K562 (cell line): ENCODE results near the gene PDZD2. TPM values are rescaled to one million over a fixed set of nuclear protein-coding genes. Genes with fewer than 3 reads are reported as not detected.

ENCODE experiments used
- ILF3 ChIP-seq: fragments of 450-650 bp; IDR thresholded peaks from 2 replicates; pipeline ENCODE4 v1.6.1; 2018; ENCODE audit warnings: antibody characterized with exemption, mild to moderate bottlenecking, moderate library complexity, borderline replicate concordance
- MEIS2 ChIP-seq: fragments of 450-650 bp; IDR thresholded peaks from 2 replicates; pipeline ENCODE4 v1.6.1; 2014; ENCODE audit warnings: mild to moderate bottlenecking; ENCODE audit not compliant: partially characterized antibody
- NUFIP1 ChIP-seq: fragments of 450-650 bp; IDR thresholded peaks from 2 replicates; pipeline ENCODE4 v1.6.1; 2018; ENCODE audit not compliant: partially characterized antibody
- SMARCA4 ChIP-seq: fragments of 450-650 bp; IDR thresholded peaks from 2 replicates; pipeline ENCODE4 v1.6.1; 2016
- ZNF583 ChIP-seq: fragments of 250-450 bp; sonication (Bioruptor Pico); IDR thresholded peaks from 2 replicates; pipeline ENCODE4 v1.4.0; 2020
- polyA plus RNA-seq, 8 experiments: library from polyadenylated mRNA; depleted of rRNA in 4 of 8; stranded (reverse) in 5 of 8; unstranded in 3 of 8; fragments of >200 nt; fragmentation: Nextera tagmentation in 2 of 8; fragmentation: Illumina TruSeq in 1 of 8; extraction: Ambion mirVana in 2 of 8; extraction: Trizol in 1 of 8; gene quantifications; 2 replicates each; pipeline versions ENCODE4 v1.2.1 to v1.2.3, GENCODE V29; 2011 to 2014; ENCODE audit warnings: inconsistent platforms in 1 of 8, missing spikeins in 1 of 8
- total RNA-seq, 7 experiments: library from RNA; depleted of rRNA in 6 of 7; stranded (reverse); fragments of >200 nt in 6 of 7; fragmentation: Illumina TruSeq in 2 of 7; extraction: Trizol in 2 of 7; gene quantifications; 2 replicates each; pipeline versions ENCODE4 v1.2.1 to v1.2.3, GENCODE V29; 2011 to 2021; ENCODE audit warnings: low replicate concordance in 1 of 7
- TF ChIP-seq, protein P1 (sequence below), 2 experiments: fragments of 450-650 bp; formaldehyde crosslinking in 1 of 2; IDR thresholded peaks; 2 replicates each; pipeline versions ENCODE4 v1.4.0 to v1.6.1; 2014 to 2020; ENCODE audit warnings: mild to moderate bottlenecking in 2 of 2, borderline replicate concordance in 1 of 2, low read depth in 1 of 2
- TF ChIP-seq, protein P2 (sequence below): IDR thresholded peaks from 2 replicates; pipeline ENCODE4 v1.6.1; 2014; ENCODE audit warnings: antibody characterized with exemption
- TF ChIP-seq, protein P3 (sequence below): fragments of 250-450 bp; sonication (Bioruptor Pico); IDR thresholded peaks from 2 replicates; pipeline ENCODE4 v1.9.0; 2021; ENCODE audit warnings: mild to moderate bottlenecking, inconsistent platforms
- TF ChIP-seq, protein P4 (sequence below): sonication (generic); formaldehyde crosslinking; IDR thresholded peaks from 2 replicates; pipeline ENCODE4 v1.8.0; 2022; ENCODE audit warnings: mild to moderate bottlenecking, missing genetic modification reagents
- TF ChIP-seq, protein P5 (sequence below): fragments of 450-650 bp; formaldehyde crosslinking; IDR thresholded peaks from 2 replicates; pipeline ENCODE4 v1.4.0; 2020; ENCODE audit warnings: mild to moderate bottlenecking, mixed read lengths

Gene PDZD2
- total and polyA plus RNA-seq, 9 of the 15 experiments (the other 6 are each of a cell fraction or from before 2014, with no cell fraction given): 0.02 to 0.08 (median 0.04) TPM; not detected in 6

DNA sequence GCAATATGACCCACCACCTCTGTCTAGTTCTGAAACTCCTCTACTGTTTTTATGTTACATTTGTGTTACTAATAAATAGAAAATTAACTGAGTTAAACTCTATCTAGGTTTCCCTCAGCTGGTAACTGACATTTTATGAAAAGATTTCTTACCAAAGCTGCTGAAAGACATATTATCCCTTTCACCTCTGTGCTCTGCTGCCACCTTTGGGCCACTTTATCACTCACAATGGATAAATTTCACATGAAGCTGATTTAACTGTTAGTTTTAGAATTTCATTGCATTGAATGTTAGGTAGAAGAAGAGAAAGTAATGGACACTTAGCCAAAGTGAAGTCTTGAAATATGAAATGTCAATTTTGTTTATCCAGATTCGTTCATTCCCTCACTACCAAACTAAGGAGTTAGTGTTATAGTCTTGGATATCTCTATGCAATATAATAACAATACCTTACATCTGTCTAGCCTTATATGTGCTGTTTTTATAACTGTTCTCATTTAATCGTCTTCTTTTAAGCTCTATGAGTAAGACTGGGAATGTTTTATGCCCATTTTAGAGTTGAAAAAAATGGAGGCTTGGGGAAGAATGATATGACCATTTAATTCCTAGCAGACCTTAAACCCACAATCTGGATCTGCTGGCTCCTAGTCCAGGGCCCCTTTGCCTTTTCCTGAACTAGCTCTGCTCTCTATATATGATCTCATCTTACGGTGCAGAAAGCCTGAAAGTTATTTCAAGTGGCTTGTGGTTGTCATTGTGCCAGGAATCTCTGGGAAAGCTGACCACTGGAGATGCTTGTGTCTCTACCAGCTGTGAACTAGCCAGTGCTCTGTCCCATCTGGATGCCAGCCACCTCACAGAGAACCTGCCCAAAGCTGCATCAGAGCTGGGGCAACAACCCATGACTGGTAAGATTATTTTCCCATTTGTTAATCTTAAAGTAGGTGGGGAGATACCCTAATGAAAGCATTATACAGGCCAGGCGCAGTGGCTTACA is 438.1 kb downstream of the PDZD2 start (continued):
- TF ChIP-seq, protein P1, sequence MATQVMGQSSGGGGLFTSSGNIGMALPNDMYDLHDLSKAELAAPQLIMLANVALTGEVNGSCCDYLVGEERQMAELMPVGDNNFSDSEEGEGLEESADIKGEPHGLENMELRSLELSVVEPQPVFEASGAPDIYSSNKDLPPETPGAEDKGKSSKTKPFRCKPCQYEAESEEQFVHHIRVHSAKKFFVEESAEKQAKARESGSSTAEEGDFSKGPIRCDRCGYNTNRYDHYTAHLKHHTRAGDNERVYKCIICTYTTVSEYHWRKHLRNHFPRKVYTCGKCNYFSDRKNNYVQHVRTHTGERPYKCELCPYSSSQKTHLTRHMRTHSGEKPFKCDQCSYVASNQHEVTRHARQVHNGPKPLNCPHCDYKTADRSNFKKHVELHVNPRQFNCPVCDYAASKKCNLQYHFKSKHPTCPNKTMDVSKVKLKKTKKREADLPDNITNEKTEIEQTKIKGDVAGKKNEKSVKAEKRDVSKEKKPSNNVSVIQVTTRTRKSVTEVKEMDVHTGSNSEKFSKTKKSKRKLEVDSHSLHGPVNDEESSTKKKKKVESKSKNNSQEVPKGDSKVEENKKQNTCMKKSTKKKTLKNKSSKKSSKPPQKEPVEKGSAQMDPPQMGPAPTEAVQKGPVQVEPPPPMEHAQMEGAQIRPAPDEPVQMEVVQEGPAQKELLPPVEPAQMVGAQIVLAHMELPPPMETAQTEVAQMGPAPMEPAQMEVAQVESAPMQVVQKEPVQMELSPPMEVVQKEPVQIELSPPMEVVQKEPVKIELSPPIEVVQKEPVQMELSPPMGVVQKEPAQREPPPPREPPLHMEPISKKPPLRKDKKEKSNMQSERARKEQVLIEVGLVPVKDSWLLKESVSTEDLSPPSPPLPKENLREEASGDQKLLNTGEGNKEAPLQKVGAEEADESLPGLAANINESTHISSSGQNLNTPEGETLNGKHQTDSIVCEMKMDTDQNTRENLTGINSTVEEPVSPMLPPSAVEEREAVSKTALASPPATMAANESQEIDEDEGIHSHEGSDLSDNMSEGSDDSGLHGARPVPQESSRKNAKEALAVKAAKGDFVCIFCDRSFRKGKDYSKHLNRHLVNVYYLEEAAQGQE (IDR thresholded peaks at IDR 0.05; ENCODE audit: borderline replicate concordance): peak; percentile 56; the same call in 1 of the 2 replicates
- TF ChIP-seq, protein P1 (CRISPR knock-in tag; IDR thresholded peaks at IDR 0.05; ENCODE audit: low read depth): no peak
- TF ChIP-seq, protein P2, sequence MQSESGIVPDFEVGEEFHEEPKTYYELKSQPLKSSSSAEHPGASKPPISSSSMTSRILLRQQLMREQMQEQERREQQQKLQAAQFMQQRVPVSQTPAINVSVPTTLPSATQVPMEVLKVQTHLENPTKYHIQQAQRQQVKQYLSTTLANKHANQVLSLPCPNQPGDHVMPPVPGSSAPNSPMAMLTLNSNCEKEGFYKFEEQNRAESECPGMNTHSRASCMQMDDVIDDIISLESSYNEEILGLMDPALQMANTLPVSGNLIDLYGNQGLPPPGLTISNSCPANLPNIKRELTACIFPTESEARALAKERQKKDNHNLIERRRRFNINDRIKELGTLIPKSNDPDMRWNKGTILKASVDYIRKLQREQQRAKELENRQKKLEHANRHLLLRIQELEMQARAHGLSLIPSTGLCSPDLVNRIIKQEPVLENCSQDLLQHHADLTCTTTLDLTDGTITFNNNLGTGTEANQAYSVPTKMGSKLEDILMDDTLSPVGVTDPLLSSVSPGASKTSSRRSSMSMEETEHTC: no peak
- TF ChIP-seq NUFIP1 (no peak), ILF3 (no peak), ZNF583 (CRISPR knock-in tag) (no peak), MEIS2 (peak; percentile 92), SMARCA4 (no peak)
- TF ChIP-seq, protein P3, sequence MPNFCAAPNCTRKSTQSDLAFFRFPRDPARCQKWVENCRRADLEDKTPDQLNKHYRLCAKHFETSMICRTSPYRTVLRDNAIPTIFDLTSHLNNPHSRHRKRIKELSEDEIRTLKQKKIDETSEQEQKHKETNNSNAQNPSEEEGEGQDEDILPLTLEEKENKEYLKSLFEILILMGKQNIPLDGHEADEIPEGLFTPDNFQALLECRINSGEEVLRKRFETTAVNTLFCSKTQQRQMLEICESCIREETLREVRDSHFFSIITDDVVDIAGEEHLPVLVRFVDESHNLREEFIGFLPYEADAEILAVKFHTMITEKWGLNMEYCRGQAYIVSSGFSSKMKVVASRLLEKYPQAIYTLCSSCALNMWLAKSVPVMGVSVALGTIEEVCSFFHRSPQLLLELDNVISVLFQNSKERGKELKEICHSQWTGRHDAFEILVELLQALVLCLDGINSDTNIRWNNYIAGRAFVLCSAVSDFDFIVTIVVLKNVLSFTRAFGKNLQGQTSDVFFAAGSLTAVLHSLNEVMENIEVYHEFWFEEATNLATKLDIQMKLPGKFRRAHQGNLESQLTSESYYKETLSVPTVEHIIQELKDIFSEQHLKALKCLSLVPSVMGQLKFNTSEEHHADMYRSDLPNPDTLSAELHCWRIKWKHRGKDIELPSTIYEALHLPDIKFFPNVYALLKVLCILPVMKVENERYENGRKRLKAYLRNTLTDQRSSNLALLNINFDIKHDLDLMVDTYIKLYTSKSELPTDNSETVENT (CRISPR knock-in tag): no peak
- TF ChIP-seq, protein P4, sequence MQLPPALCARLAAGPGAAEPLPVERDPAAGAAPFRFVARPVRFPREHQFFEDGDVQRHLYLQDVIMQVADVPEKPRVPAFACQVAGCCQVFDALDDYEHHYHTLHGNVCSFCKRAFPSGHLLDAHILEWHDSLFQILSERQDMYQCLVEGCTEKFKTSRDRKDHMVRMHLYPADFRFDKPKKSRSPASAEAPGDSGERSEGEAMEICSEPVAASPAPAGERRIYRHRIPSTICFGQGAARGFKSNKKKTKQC (CRISPR knock-in tag): no peak
- TF ChIP-seq, protein P5, sequence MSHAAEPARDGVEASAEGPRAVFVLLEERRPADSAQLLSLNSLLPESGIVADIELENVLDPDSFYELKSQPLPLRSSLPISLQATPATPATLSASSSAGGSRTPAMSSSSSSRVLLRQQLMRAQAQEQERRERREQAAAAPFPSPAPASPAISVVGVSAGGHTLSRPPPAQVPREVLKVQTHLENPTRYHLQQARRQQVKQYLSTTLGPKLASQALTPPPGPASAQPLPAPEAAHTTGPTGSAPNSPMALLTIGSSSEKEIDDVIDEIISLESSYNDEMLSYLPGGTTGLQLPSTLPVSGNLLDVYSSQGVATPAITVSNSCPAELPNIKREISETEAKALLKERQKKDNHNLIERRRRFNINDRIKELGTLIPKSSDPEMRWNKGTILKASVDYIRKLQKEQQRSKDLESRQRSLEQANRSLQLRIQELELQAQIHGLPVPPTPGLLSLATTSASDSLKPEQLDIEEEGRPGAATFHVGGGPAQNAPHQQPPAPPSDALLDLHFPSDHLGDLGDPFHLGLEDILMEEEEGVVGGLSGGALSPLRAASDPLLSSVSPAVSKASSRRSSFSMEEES: no peak
